ENCODE data around the gene RTRAF. TPM values are rescaled to one million over a fixed set of nuclear protein-coding genes. Genes with fewer than 3 reads are reported as not detected.

The RTRAF gene
- total and polyA plus RNA-seq, 9 of the 15 experiments (the other 6 are each of a cell fraction or from before 2014, with no cell fraction given), result 126 to 204 (median 155) TPM

GRCh38 chr14:52052288-52052943, 63.1 kb downstream of the RTRAF start:
- no peak for DNase-seq (ENCODE audit: extremely low read depth in 1 of 4, low spot score in 3 of 4)
- no TSS peak for BruUV-seq (replicated peaks)
- Histone ChIP-seq H3K4me1 (replicated peaks in 1 of 2; ENCODE audit: control insufficient read depth in 2 of 2, insufficient read depth in 2 of 2, low read length in 2 of 2) (no peaks in the 10 kb centered on the region), H2AFZ (ENCODE audit: low read depth, low read length) (no peak overlapping the region), H3K79me2 (ENCODE audit: control insufficient read depth, insufficient read depth, low read length) (no peaks in the 10 kb centered on the region), H4K20me1 (replicated peaks; ENCODE audit: control insufficient read depth, insufficient read depth, low read length) (no peaks in the 10 kb centered on the region), H3K4me3 (no peak overlapping the region), H3K9ac (ENCODE audit: insufficient read depth in 1 of 2, low read depth in 2 of 2, low read length in 2 of 2) (no peak overlapping the region), H3K27ac (ENCODE audit: extremely low read depth, low read depth, low read length) (no peak overlapping the region), H3K36me3 (ENCODE audit: control insufficient read depth, insufficient read depth, low read length) (no peaks in the 10 kb centered on the region), H3K27me3 (ENCODE audit: control insufficient read depth in 2 of 2, insufficient read depth in 2 of 2, low read length in 2 of 2) (peaks cover 3% of the 10 kb centered on the region in 2 experiments; a peak in 3 of 5 replicates), H3K9me1 (ENCODE audit: control insufficient read depth, insufficient read depth, low read length) (no peaks in the 10 kb centered on the region), H3K9me3 (replicated peaks; ENCODE audit: control insufficient read depth, insufficient read depth, low read depth, low read length) (no peaks in the 10 kb centered on the region), H3K4me2 (ENCODE audit: insufficient read depth, low read length) (no peak overlapping the region)
- FAIRE-seq, result no peak
- no peak for ATAC-seq
- intact Hi-C loops (cut with micrococcal nuclease) (no loop called here), in situ Hi-C loops (cut with MboI) (no loop called here)
- CTCF ChIA-PET (ENCODE audit: low intra/inter-chr PET ratio), result no interaction called here
- POLR2A ChIA-PET, result no interaction called here
- TF ChIP-seq MEF2A (IDR thresholded peaks at IDR 0.05; ENCODE audit: control insufficient read depth, low read depth, low read length) (no peak), HMG20A (CRISPR knock-in tag; conservative IDR thresholded peaks at IDR 0.05) (no peak), ASH1L (IDR thresholded peaks at IDR 0.05; ENCODE audit: borderline replicate concordance, low read depth, partially characterized antibody) (no peak), GTF2E2 (tag; IDR thresholded peaks at IDR 0.05) (no peak), PHF21A (IDR thresholded peaks at IDR 0.05; ENCODE audit: borderline replicate concordance, low read depth) (no peak), CREB1 (IDR thresholded peaks at IDR 0.05) (no peak), CREB1 (CRISPR knock-in tag; IDR thresholded peaks at IDR 0.05) (no peak)
- TF ChIP-seq, protein P1, sequence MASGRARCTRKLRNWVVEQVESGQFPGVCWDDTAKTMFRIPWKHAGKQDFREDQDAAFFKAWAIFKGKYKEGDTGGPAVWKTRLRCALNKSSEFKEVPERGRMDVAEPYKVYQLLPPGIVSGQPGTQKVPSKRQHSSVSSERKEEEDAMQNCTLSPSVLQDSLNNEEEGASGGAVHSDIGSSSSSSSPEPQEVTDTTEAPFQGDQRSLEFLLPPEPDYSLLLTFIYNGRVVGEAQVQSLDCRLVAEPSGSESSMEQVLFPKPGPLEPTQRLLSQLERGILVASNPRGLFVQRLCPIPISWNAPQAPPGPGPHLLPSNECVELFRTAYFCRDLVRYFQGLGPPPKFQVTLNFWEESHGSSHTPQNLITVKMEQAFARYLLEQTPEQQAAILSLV (tag; IDR thresholded peaks at IDR 0.05), result no peak
- 0% methylated on average over 7 of the region's 7 CpGs for WGBS (ENCODE audit: insufficient coverage, low coverage, missing lambda C conversion rate)

Measured in K562 (cell line).